SK-N-SH (cell line): ENCODE data around the gene G2E3.

Source experiments
- CHD2 ChIP-seq: fragments of 150-350 bp; IDR thresholded peaks from 2 replicates; pipeline ENCODE4 v1.6.1; 2018; ENCODE audit warnings: low read length; ENCODE audit not compliant: partially characterized antibody
- CTCF ChIP-seq: fragments of 200-600 bp; sonication (generic); IDR thresholded peaks from 2 replicates; pipeline ENCODE4 v1.6.1; 2017; ENCODE audit warnings: antibody characterized with exemption, mild to moderate bottlenecking, moderate library complexity
- EZH2phosphoT487 ChIP-seq: fragments of 200-600 bp; sonication (generic); IDR thresholded peaks from 2 replicates; pipeline ENCODE4 v1.6.1; 2017; ENCODE audit warnings: low read depth, mixed run types, mild to moderate bottlenecking, antibody characterized with exemption, moderate library complexity, borderline replicate concordance
- FOSL2 ChIP-seq: IDR thresholded peaks from 2 replicates; pipeline ENCODE4 v1.4.0; 2012; ENCODE audit warnings: low read depth, mild to moderate bottlenecking, moderate library complexity, borderline replicate concordance
- FOXM1 ChIP-seq: IDR thresholded peaks from 2 replicates; pipeline ENCODE4 v1.4.0; 2012; ENCODE audit warnings: low read depth, mild to moderate bottlenecking
- MAX ChIP-seq: IDR thresholded peaks from 2 replicates; pipeline ENCODE4 v1.4.0; 2012; ENCODE audit warnings: low read depth
- POLR2AphosphoS5 ChIP-seq: IDR thresholded peaks from 2 replicates; pipeline ENCODE4 v1.6.1; 2012; ENCODE audit warnings: low read depth, low read length
- RAD21 ChIP-seq: IDR thresholded peaks from 2 replicates; pipeline ENCODE4 v1.6.1; 2012; ENCODE audit warnings: mild to moderate bottlenecking, low read length
- REST ChIP-seq: IDR thresholded peaks from 2 replicates; pipeline ENCODE4 v1.6.1; 2012; ENCODE audit warnings: mild to moderate bottlenecking, low read depth, low read length, moderate library complexity
- SIN3A ChIP-seq: IDR thresholded peaks from 2 replicates; pipeline ENCODE4 v1.6.1; 2012; ENCODE audit warnings: low read depth, mild to moderate bottlenecking, low read length, moderate library complexity, borderline replicate concordance
- SMC3 ChIP-seq: IDR thresholded peaks from 2 replicates; pipeline ENCODE4 v1.6.1; 2012; ENCODE audit warnings: low read depth, low read length, improper control_type of control experiment
- TAF1 ChIP-seq: IDR thresholded peaks from 2 replicates; pipeline ENCODE4 v1.6.1; 2012; ENCODE audit warnings: low read depth, mild to moderate bottlenecking, low read length, moderate library complexity, borderline replicate concordance
- USF1 ChIP-seq: IDR thresholded peaks from 2 replicates; pipeline ENCODE4 v1.4.0; 2012; ENCODE audit warnings: low read depth, borderline replicate concordance
- YY1 ChIP-seq: IDR thresholded peaks from 2 replicates; pipeline ENCODE4 v1.4.0; 2012; ENCODE audit warnings: low read depth, mild to moderate bottlenecking

GRCh38 chr14:30582376-30582775, 23.4 kb downstream of the G2E3 start:
- TF ChIP-seq EZH2phosphoT487 (no peak), CTCF (no peak), FOXM1 (no peak), FOSL2 (no peak), SMC3 (no peak), TAF1 (no peak), POLR2AphosphoS5 (no peak), MAX (no peak), YY1 (no peak), SIN3A (no peak), RAD21 (no peak), CHD2 (no peak), REST (no peak), USF1 (no peak)
